Endometrial microvascular endothelial cells (primary cell): Measurements from ENCODE around the gene TIE1. TPM values are rescaled to one million over a fixed set of nuclear protein-coding genes. Genes with fewer than 3 reads are reported as not detected.
"Not testable (repeated sequence)": the region's sequence is repeated elsewhere in the genome, so short reads cannot be mapped to it uniquely, and the experiment has no call there.

ENCODE experiments used
- in situ Hi-C: cut with HindIII; loops from 2 replicates; pipeline ENCODE4 v1.10.0; 2017; ENCODE audit warnings: low sequenced_read_pairs, low pct_unique_long_range_greater_than_20kb; ENCODE audit errors: inconsistent ontology term
- total RNA-seq: library from RNA; depleted of rRNA; stranded (reverse); fragments of >200 nt; gene quantifications from one replicate; pipeline ENCODE4 v1.2.3, GENCODE V29; 2015; ENCODE audit errors: inconsistent ontology term

Gene TIE1
- total RNA-seq, 1 donor from 2014 or later, result 302 TPM

- in situ Hi-C loops, result no loop called here
Measured at GRCh38 chr1:43367026-43367903, 66.5 kb downstream of the TIE1 start.

- in situ Hi-C loops, result no loop called here
Measured at GRCh38 chr1:43367904-43368645, 67.3 kb downstream of the TIE1 start, which contains the start of gene ELOVL1. ELOVL1 (minus strand) TSS chr1:43368011; CDS start chr1:43365609, 2,402 bp downstream.

DNA sequence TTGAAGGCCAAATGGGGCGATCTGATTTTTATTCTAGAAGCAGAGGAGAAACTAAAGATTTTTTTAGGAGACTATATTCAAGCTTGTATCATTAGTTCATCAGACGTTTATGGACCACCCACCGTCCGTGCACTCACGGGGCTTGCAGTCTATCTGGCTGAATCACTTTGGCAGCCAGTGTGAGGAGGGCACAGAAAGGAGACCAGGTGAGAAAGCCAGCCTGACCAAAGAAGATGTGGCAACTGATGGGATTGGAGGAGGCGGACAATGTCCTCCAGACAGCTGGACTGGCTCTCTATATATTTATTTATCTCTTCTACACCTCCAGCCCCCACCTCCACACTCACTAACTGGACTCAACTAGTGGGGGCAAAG lies 67.9 kb downstream of the TIE1 start:
- in situ Hi-C loops, result no loop called here

DNA sequence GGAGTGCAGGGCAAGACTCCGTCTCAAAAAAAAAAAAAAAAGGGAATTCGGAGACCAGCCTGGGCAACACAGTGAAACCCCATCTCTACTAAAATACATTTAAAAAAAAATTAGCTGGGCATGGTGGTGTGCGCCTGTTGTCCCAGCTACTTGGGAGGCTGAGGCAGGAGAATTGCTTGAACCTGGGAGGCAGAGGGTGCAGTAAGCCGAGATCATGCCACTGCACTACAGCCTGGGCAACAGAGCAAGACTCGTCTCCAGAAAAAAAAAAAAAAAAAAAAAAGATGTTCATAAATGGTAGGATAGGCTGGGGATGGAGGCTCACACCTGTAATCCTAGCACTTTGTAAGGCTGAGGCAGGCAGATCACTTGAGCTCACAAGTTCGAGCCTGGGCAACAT lies 69.0 kb downstream of the TIE1 start:
- in situ Hi-C loops, result not testable (repeated sequence)

GRCh38 chr1:43370564-43370963 lies 69.8 kb downstream of the TIE1 start:
- in situ Hi-C loops, result no loop called here

- in situ Hi-C loops, result no loop called here
Measured at GRCh38 chr1:43372172-43372571, 71.4 kb downstream of the TIE1 start.

Other genes with a start within 250 kb of the TIE1 start
- 184 TPM for gene EBNA1BP2, start 128.7 kb upstream of the TIE1 start, total RNA-seq
- gene CFAP57, start 128.7 kb upstream of the TIE1 start, total RNA-seq, result not detected
- gene TMEM125, start 31.0 kb upstream of the TIE1 start, total RNA-seq, result not detected
- gene C1orf210, start 15.4 kb upstream of the TIE1 start, total RNA-seq, result not detected
- gene MPL, start 36.8 kb downstream of the TIE1 start, total RNA-seq, result not detected
- 251 TPM for gene CDC20, start 58.0 kb downstream of the TIE1 start, total RNA-seq
- 115 TPM for gene ELOVL1, start 67.0 kb downstream of the TIE1 start, total RNA-seq
- 51.3 TPM for gene MED8, start 88.8 kb downstream of the TIE1 start, total RNA-seq
- gene SZT2, start 88.9 kb downstream of the TIE1 start, total RNA-seq, result 10.9 TPM
- gene HYI, start 152.9 kb downstream of the TIE1 start, total RNA-seq, result 159 TPM
- gene PTPRF, start 229.9 kb downstream of the TIE1 start, total RNA-seq, result 75.3 TPM